Measurements from ENCODE around the gene RAB31. TPM values are rescaled to one million over a fixed set of nuclear protein-coding genes. Genes with fewer than 3 reads are reported as not detected.
A peak's percentile ranks its signal among the peaks of the same experiment; 100 is the strongest.

The RAB31 gene
- total and polyA plus RNA-seq, 11 donors = 3.2 to 67.7 (median 12.8) TPM

DNA sequence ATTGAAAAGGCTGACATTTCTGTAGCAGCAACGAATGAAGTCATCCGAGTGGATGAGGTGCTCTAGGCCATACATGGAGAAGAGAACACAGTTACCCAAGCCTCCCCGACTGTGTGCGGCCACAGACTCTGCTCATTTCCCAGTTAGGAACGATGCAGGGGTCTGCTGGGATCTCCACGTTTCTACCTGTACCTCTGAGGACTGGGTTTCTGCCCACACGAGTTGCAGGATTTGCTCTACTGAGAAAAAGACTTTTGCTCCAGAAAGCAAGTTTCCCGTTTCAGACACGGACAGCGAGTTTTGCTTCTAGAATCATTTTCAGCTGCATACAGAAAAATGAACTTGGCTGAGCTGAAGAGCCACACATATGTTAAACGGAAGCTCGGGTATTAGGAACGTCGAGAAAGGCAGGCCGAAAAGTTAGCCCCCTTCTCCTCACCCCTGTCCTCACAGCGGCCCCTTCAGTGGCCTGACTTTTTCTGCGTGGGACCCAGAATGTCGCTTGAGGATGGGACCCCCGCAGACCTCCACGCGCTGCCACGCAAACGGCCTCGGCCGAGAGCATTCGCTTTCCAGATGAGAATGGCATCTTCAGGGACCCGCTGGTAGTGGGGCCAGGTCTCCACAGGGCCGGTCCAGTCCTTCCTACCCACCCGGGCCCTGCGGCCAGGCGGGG lies 582 bp upstream of the RAB31 start:
- DNase-seq (no peak), ATAC-seq (peak in 3 of 4 donors; percentile 2 to 6 (median 6))
- Histone ChIP-seq H3K4me3 (peak overlapping the region; percentile 42 to 98 (median 73)), H3K27ac (peak overlapping the region; percentile 84 to 95 (median 88)), H3K4me1 (peaks cover 0 to 55% (median 9%) of the 10 kb centered on the region in 12 donors), H3K27me3 (no peaks in the 10 kb centered on the region), H3K9me3 (no peaks in the 10 kb centered on the region), H3K36me3 (no peaks in the 10 kb centered on the region)
- intact Hi-C loops (cut with DNase I) = loop anchor here in 5 of 10 donors (10.0 kb wide), 4 partner anchors 57 to 817 kb away; partner anchors contain the start of genes VAPA (in 2 of the 5) and NAPG (in 1 of the 5)
- WGBS, 4 donors = 18 to 23% (median 22%) methylated on average over 30 to 31 of the region's 31 CpGs
- TF ChIP-seq, protein P1, sequence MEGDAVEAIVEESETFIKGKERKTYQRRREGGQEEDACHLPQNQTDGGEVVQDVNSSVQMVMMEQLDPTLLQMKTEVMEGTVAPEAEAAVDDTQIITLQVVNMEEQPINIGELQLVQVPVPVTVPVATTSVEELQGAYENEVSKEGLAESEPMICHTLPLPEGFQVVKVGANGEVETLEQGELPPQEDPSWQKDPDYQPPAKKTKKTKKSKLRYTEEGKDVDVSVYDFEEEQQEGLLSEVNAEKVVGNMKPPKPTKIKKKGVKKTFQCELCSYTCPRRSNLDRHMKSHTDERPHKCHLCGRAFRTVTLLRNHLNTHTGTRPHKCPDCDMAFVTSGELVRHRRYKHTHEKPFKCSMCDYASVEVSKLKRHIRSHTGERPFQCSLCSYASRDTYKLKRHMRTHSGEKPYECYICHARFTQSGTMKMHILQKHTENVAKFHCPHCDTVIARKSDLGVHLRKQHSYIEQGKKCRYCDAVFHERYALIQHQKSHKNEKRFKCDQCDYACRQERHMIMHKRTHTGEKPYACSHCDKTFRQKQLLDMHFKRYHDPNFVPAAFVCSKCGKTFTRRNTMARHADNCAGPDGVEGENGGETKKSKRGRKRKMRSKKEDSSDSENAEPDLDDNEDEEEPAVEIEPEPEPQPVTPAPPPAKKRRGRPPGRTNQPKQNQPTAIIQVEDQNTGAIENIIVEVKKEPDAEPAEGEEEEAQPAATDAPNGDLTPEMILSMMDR (IDR thresholded peaks at IDR 0.05) = no peak
- no peak for TF ChIP-seq POLR2A (IDR thresholded peaks at IDR 0.05)

DNA sequence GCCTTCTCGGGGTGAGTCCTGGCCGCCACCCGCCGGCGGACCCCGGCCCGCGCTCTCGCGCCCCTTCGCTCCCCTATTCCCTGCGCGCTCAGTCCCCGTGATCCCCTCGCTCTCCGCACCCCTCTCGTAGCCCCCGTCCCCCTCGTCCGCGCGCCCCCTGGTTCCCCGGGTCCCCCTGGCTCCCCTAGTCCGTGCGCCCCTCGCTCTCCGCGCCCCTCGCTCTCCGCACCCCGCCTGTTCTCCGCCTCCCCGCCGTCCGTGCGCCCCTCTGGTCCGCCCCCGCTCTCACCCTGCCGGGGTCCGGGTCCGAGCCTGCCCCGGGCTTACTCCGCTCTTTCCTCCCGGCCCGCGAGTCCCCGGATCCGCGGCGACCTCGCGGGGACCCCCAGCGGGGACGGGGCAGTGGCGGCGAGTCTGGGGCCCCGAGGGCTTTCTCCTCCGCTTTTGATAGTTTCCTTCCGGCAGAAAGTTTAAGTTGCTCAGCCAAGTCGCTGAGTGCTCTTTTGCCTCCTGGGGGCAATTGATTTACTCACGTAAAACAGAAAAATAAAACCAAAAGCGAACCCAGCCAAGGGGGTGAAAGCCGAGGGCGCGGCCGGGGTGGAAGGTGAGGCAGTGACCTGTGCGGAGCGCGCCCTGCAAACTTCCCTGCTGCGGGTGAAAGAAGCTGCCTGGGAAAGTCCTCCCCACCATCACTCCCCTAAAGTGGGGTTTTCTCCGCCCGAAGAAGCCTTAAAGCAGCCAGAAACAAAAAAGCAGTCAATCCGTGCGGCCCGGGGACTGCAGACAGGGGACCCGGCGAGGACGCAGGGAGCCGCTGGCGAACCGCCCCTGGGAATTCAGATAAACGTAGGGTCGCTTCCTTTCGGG lies 568 bp downstream of the RAB31 start:
- intact Hi-C loops (cut with DNase I) = loop anchor here in 5 of 10 donors (10.0 kb wide), 4 partner anchors 56 to 816 kb away; partner anchors contain the start of genes VAPA (in 2 of the 5) and NAPG (in 1 of the 5)
- Histone ChIP-seq H3K27me3 (no peaks in the 10 kb centered on the region), H3K9me3 (no peaks in the 10 kb centered on the region), H3K4me3 (peak overlapping the region; percentile 60 to 98 (median 73)), H3K27ac (peak overlapping the region; percentile 45 to 95 (median 85)), H3K4me1 (peaks cover 0 to 66% (median 10%) of the 10 kb centered on the region in 12 donors), H3K36me3 (no peaks in the 10 kb centered on the region)
- peak in 3 of 5 donors; percentile 15 to 72 (median 26) for DNase-seq
- TF ChIP-seq, protein P1 (IDR thresholded peaks at IDR 0.05) = no peak
- TF ChIP-seq POLR2A (IDR thresholded peaks at IDR 0.05) = no peak
- WGBS, 4 donors = 2 to 3% (median 3%) methylated on average over 48 to 84 of the region's 84 CpGs
- peak in 2 of 4 donors; percentile 1 to 13 for ATAC-seq

DNA sequence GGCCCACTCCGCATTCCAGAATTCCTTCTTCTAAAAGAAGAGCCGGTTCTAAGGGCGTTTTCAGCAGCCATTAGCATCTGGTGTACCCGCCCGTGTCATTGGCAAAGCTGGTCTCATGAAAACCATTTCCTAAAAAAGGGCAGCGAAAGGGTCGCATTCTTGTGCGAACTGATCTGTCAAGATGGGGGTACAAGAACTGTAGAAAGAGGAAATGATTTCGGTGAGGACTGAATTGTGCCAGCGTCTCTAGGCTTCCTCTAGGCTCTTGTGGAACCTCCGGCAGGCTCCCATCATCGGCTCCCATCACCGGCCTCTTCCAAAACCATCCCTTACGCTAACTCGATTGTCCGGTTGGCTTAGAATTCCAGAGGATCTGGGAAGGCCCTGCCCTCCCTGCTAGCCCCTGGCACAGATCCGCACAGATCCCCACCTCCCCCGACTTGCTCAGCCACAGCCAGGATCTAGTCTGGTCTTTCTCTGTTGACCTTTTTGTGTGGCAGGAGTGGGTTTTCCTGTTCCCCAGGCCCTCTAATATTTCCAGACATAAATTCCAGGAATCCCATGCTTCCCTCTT lies 1.3 kb downstream of the RAB31 start:
- peak overlapping the region in 11 of 12 donors; percentile 60 to 98 (median 71) for H3K4me3 ChIP-seq
- H3K27me3 ChIP-seq = no peaks in the 10 kb centered on the region
- H3K27ac ChIP-seq = peak overlapping the region in 10 of 12 donors; percentile 31 to 95 (median 83)
- DNase-seq = peak in 2 of 5 donors; percentile 20 to 33
- peak in 1 of 4 donors; percentile 17 for ATAC-seq
- WGBS, 4 donors = 39 to 58% (median 46%) methylated on average over 15 to 18 of the region's 18 CpGs
- H3K36me3 ChIP-seq = no peaks in the 10 kb centered on the region
- no peak for TF ChIP-seq POLR2A (IDR thresholded peaks at IDR 0.05)
- TF ChIP-seq, protein P1 (IDR thresholded peaks at IDR 0.05) = no peak
- H3K9me3 ChIP-seq = no peaks in the 10 kb centered on the region
- intact Hi-C loops (cut with DNase I) = loop anchor here in 5 of 10 donors (10.0 kb wide), 4 partner anchors 55 to 815 kb away; partner anchors contain the start of genes VAPA (in 2 of the 5) and NAPG (in 1 of the 5)
- peaks cover 0 to 68% (median 10%) of the 10 kb centered on the region in 12 donors for H3K4me1 ChIP-seq
